Ishikawa (cell line): ENCODE results near the gene ANGPT4.

Experiments used
- CEBPB ChIP-seq: IDR thresholded peaks from 2 replicates; pipeline ENCODE4 v1.6.1; 2012
- CREB1 ChIP-seq: IDR thresholded peaks from 2 replicates; pipeline ENCODE4 v1.6.1; 2012; ENCODE audit warnings: low read depth
- EGR1 ChIP-seq: IDR thresholded peaks from 2 replicates; pipeline ENCODE4 v1.6.1; 2012
- EP300 ChIP-seq: IDR thresholded peaks from 2 replicates; pipeline ENCODE4 v1.6.1; 2012; ENCODE audit warnings: borderline replicate concordance
- FOXM1 ChIP-seq: IDR thresholded peaks from 2 replicates; pipeline ENCODE4 v1.6.1; 2012; ENCODE audit warnings: low read depth, borderline replicate concordance
- MAX ChIP-seq: IDR thresholded peaks from 2 replicates; pipeline ENCODE4 v1.6.1; 2012
- NFIC ChIP-seq: IDR thresholded peaks from 2 replicates; pipeline ENCODE4 v1.6.1; 2012
- RAD21 ChIP-seq: IDR thresholded peaks from 2 replicates; pipeline ENCODE4 v1.6.1; 2012; ENCODE audit warnings: low read depth
- REST ChIP-seq: IDR thresholded peaks from 2 replicates; pipeline ENCODE4 v1.6.1; 2012; ENCODE audit warnings: low read depth, mild to moderate bottlenecking
- TAF1 ChIP-seq: IDR thresholded peaks from 2 replicates; pipeline ENCODE4 v1.6.1; 2012; ENCODE audit warnings: low read depth, mild to moderate bottlenecking
- TCF12 ChIP-seq: IDR thresholded peaks from 2 replicates; pipeline ENCODE4 v1.6.1; 2012; ENCODE audit warnings: low read depth
- TEAD4 ChIP-seq: IDR thresholded peaks from 2 replicates; pipeline ENCODE4 v1.6.1; 2012
- USF1 ChIP-seq: IDR thresholded peaks from 2 replicates; pipeline ENCODE4 v1.6.1; 2012
- YY1 ChIP-seq: IDR thresholded peaks from 2 replicates; pipeline ENCODE4 v1.6.1; 2012; ENCODE audit warnings: low read depth
- ZBTB7A ChIP-seq: IDR thresholded peaks from 2 replicates; pipeline ENCODE4 v1.6.1; 2012; ENCODE audit warnings: low read depth

ANGPT4 gene

GRCh38 chr20:944774-945410 lies 28.8 kb upstream of the ANGPT4 start:
- TF ChIP-seq TAF1 (no peak), CEBPB (no peak), NFIC (no peak), REST (no peak), CREB1 (no peak), USF1 (no peak), RAD21 (no peak), EP300 (no peak), EGR1 (no peak), TCF12 (no peak), ZBTB7A (no peak), TEAD4 (no peak)

GRCh38 chr20:944148-944547 lies 28.0 kb upstream of the ANGPT4 start:
- TF ChIP-seq CREB1 (no peak), EGR1 (no peak), RAD21 (no peak)

- TF ChIP-seq CEBPB = no peak
- no peak for TF ChIP-seq REST
Observed at GRCh38 chr20:942611-943010, 26.5 kb upstream of the ANGPT4 start.

- no peak for TF ChIP-seq TAF1
- TF ChIP-seq RAD21 = no peak
- no peak for TF ChIP-seq CREB1
- TF ChIP-seq FOXM1 = no peak
- TF ChIP-seq CEBPB = no peak
- no peak for TF ChIP-seq ZBTB7A
- no peak for TF ChIP-seq TCF12
- TF ChIP-seq EGR1 = no peak
- no peak for TF ChIP-seq USF1
- no peak for TF ChIP-seq MAX
- TF ChIP-seq NFIC = no peak
- no peak for TF ChIP-seq YY1
- TF ChIP-seq TEAD4 = no peak
- TF ChIP-seq EP300 = no peak
- TF ChIP-seq REST = no peak
Observed at GRCh38 chr20:940926-941325, 24.8 kb upstream of the ANGPT4 start.

GRCh38 chr20:939606-940005 lies 23.5 kb upstream of the ANGPT4 start:
- TF ChIP-seq FOXM1 = no peak
- no peak for TF ChIP-seq NFIC
- no peak for TF ChIP-seq CEBPB
- no peak for TF ChIP-seq TAF1
- no peak for TF ChIP-seq MAX
- no peak for TF ChIP-seq TCF12
- TF ChIP-seq TEAD4 = no peak
- TF ChIP-seq YY1 = no peak
- no peak for TF ChIP-seq REST
- TF ChIP-seq CREB1 = no peak
- TF ChIP-seq EGR1 = no peak
- TF ChIP-seq EP300 = no peak
- no peak for TF ChIP-seq USF1
